IPS-11a (cell line): ENCODE data around the gene FUT6.
"Not testable (repeated sequence)": the region's sequence is repeated elsewhere in the genome, so short reads cannot be mapped to it uniquely, and the experiment has no call there.

Source experiments
- H3K4me3 ChIP-seq: one replicate; pipeline ENCODE4 v1.5.1; 2013; ENCODE audit warnings: low read depth, low read length, control low read depth

FUT6 gene

GRCh38 chr19:5839065-5840017 is at the start of gene FUT6:
Gene FUT6 (minus strand): TSS chr19:5839702. CDS start chr19:5832567, 7,135 bp downstream.
- no peak within 1 kb of the TSS for H3K4me3 ChIP-seq

- H3K4me3 ChIP-seq, result not testable (repeated sequence)
Measured at GRCh38 chr19:5884065-5884811, 44.7 kb upstream of the FUT6 start.

GRCh38 chr19:5883157-5883873 is 43.8 kb upstream of the FUT6 start:
- not testable (repeated sequence) for H3K4me3 ChIP-seq

GRCh38 chr19:5882421-5882968 is 43.0 kb upstream of the FUT6 start:
- no peak overlapping the region for H3K4me3 ChIP-seq

DNA sequence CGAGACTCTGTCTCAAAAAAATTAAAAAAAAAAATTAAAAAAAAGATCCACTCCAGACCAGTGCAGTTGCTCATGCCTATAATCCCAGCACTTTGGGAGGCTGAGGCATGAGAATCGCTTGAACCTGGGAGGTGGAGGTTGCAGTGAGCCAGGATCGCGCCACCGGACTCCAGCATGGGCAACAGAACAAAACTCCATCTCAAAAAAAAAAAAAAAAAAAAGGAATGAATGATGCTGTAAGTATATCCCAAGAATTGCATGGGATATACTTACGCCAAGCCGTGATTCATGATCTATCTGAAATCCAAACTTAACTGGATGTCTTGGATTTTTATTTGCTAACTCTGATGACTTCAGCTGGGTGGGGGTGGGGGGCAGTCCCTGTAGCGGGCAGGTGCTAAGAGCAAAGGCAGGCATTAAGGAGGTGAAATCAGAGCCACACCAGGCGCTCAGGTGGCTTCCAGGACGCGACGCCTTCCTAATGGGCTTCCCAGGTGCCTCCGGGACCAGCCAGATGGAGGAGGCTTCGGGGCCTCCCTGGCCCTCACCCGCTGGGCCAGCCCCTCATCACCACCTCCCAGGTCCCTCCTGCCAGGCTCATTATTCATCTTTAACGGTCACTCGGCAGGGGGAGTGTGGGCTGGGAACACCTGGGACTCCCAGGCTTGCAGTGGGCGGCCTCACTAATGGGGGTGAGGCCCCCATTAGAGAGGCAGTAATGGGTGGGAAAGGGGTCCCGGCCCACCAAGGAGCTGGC is 42.2 kb upstream of the FUT6 start:
- no peak overlapping the region for H3K4me3 ChIP-seq

- H3K4me3 ChIP-seq, result no peak overlapping the region
Measured at GRCh38 chr19:5880604-5881078, 41.1 kb upstream of the FUT6 start.

GRCh38 chr19:5880196-5880595 is 40.7 kb upstream of the FUT6 start:
- H3K4me3 ChIP-seq, result no peak overlapping the region

GRCh38 chr19:5877882-5878281 is 38.4 kb upstream of the FUT6 start:
- no peak overlapping the region for H3K4me3 ChIP-seq

DNA sequence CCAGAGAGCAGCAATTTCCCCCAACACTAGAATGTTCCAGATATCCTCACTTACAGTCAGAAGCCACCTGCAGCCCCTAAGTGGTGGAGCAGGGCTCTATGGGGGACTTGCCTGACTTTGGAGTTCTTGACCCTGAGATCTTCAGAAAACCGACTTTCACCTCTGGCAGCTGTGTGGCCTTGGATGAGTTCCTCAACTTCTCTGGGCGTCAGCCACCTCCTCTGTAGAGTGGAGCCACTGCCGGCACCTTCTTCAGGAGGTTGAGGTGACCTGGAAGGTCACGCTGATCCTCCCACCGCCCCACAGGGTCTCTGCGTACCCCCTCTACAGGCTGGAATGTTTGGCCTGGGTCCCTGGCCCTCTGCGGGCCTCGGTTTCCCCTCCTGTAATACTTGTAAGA is 37.9 kb upstream of the FUT6 start:
- no peak overlapping the region for H3K4me3 ChIP-seq

DNA sequence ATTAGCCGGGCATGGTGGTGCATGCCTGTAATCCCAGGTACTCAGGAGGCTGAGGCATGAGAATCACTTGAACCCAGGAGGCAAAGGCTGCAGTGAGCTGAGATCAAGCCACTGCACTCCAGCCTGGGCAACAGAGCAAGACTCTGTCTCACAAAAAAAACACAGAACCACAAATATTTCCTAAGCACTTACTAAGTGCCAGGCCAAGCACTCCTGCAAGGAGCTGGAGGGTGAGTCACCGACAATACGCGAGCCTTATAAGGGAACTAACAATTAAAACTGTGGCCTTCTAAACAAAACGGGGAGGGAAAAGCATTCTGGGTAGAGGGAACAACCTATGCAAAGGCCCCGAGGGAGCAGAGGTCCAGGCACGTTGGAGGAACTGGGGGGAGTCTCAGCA is 35.0 kb upstream of the FUT6 start:
- H3K4me3 ChIP-seq, result not testable (repeated sequence)

DNA sequence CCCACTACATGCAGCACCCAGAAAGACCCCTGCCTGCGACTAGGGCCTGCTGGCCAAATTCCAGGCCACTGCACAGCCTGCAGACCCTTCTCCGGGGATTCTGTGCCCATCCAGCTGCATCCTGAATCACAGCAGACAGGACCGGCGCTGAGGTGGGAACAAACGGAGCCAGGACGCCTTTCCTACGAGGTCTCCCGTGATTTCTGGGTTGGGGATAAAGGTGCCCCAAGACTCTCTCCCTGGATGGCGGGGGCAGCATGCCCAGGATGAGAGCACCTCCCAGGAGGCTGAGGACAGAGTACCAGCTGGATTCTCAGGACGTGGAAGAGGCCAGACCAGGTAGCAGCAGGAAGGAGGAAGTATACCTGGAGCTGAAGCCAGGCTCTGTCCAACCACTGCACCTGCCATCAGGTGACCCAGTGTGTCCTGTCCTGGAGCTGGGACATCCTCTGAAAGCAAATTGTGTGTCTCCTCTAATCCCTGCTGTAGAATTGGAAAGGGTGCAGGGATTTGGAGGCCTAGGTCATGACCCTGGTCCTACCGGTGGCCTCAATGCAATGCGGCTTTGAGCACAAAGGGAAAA is 34.2 kb upstream of the FUT6 start:
- no peak overlapping the region for H3K4me3 ChIP-seq

DNA sequence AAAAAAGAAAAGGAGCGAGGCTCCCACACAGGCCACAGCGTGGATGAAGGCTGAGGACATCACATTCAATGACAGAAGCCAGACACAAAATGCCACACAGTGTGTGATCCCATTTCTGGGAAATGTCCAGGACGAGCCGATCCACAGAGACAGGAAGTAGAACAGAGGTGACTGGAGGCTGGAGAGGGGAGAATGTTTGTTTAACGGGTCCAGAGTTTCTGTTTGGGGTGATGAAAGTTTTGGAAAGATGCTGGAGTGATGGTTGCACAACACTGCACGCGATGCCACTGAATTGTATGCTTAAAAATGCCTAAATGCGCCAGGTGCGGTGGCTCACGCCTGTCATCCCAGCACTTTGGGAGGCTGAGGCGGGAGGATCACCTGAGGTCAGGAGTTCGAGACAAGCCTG is 31.5 kb upstream of the FUT6 start:
- no peak overlapping the region for H3K4me3 ChIP-seq

DNA sequence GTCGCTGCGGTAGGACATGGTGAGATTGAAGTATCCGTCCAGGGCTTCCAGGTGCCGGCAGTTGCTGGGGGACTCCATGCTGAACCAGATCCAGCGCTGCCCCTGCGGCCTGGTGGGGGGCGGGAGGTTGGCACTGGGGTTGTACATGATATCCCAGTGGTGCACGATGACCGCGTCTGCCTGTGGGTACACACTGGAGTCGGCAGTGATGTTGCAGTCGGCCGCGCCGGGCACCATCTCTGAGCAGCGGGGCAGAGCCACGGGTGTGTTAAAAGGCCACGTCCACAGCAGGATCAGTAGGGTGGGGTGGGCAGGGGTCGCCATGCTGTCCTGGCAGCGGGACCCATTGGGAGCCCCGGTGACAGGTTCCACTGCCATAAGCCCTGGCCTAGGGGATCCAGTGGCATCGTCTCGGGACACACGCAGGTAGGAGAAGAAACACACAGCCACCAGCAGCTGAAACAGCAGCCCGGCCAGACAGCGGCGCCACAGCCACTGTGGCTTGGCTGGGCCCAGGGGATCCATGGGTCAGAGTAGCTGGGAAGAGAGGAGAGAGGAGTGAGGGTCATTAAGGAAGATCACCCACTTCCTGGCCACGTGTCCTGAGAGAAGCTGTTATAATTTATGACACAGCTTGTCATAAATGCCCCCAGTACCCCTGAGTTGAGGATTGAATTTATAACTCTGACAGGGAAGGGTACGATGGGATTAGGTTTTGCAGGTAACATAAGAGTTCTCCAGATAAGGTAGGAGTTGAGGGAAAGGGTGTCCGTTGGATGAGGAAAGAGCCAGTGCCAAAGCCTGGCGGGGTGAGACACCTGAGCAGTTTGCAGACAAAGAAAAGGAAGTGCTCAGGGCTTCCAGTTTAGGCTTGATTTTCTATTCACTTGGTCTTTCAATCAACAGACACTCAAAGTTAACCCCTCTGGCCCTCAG is 28.0 kb upstream of the FUT6 start:
- no peak overlapping the region for H3K4me3 ChIP-seq

DNA sequence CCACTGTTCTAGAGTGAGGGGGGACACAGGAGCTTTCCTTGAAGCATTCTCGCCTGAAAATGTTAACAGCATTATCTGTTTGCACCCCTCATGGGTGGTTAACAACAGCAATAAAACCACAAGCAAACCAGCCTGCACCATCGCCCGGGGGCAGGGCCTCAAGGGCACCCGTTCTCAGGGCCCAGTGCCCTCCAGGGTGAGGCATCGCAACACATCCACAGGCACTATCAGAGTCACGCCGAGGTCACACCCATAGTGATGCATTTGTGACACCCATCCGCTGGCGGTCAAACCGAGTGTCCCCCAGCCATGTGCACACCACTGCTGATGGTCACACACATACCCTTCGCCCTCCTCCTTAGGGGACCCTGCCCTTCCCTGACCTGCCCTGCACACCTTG is 26.3 kb upstream of the FUT6 start:
- no peak overlapping the region for H3K4me3 ChIP-seq

- H3K4me3 ChIP-seq, result no peak overlapping the region
Measured at GRCh38 chr19:5864725-5865486, 25.4 kb upstream of the FUT6 start.

DNA sequence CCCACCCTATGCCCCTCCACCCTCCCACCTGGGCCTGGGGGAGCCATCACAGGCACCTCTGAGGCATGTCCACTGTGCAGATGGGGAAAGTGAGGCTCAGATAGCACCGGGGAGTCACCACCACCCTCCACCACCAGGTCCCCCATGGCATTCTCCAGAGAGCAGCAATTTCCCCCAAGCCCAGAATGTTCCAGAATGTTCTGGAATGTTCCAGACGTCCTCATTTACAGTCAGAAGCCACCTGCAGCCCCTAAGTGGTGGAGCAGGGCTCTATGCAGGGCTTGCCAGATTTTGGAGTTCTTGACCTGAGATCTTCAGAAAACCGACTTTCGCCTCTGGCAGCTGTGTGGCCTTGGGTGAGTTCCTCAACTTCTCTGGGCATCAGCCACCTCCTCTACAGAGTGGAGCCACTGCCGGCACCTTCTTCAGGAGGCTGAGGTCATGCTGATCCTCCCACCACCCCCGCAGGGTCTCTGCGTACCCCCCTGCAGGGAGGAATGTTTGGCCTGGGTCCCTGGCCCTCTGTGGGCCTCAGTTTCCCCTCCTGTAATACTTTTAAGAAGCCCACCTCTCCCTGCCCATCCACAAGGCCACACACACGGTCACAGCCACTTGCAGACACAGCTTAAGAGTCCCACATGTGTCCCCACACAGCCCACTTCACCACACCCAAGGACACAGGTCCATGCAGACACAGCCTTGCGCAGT is 24.7 kb upstream of the FUT6 start:
- H3K4me3 ChIP-seq, result no peak overlapping the region

- no peak overlapping the region for H3K4me3 ChIP-seq
Measured at GRCh38 chr19:5863030-5863665, 23.6 kb upstream of the FUT6 start.
